Testis (tissue), 3 donors: Measurements from ENCODE around the gene POR. TPM values are rescaled to one million over a fixed set of nuclear protein-coding genes. Genes with fewer than 3 reads are reported as not detected.

Source experiments
- DNase-seq: peaks from one replicate; pipeline ENCODE4 v3.0.0-alpha.2; 2019
- H3K27ac ChIP-seq, 2 donors: fragments of 200-600 bp; sonication (generic); one replicate each; pipeline ENCODE4 v1.5.1; 2019
- H3K27me3 ChIP-seq: fragments of 200-600 bp; sonication (generic); one replicate; pipeline ENCODE4 v1.5.1; 2019
- H3K36me3 ChIP-seq: fragments of 200-600 bp; sonication (generic); one replicate; pipeline ENCODE4 v1.5.1; 2017; ENCODE audit warnings: low read depth; ENCODE audit errors: missing control alignments
- H3K4me1 ChIP-seq: fragments of 200-600 bp; sonication (generic); one replicate; pipeline ENCODE4 v1.5.1; 2019
- H3K4me3 ChIP-seq, 2 donors: fragments of 200-600 bp; sonication (generic); one replicate each; pipeline ENCODE4 v1.5.1; 2017 to 2019
- H3K9me3 ChIP-seq: fragments of 200-600 bp; sonication (generic); one replicate; pipeline ENCODE4 v1.5.1; 2017
- CTCF ChIP-seq, 3 experiments: fragments of 450-650 bp in 2 of 3; fragments of 200-600 bp in 1 of 3; sonication (generic) in 1 of 3; IDR thresholded peaks; one replicate each; pipeline ENCODE4 v1.5.1; 2016 to 2019; ENCODE audit warnings: antibody characterized with exemption in 3 of 3, mild to moderate bottlenecking in 2 of 3, moderate library complexity in 1 of 3
- POLR2A ChIP-seq: fragments of 450-650 bp; IDR thresholded peaks from one replicate; pipeline ENCODE4 v1.6.1; 2017; ENCODE audit warnings: antibody characterized with exemption, mild to moderate bottlenecking, moderate library complexity
- WGBS, 2 donors: methylation state at CpG; one replicate each; pipeline ENCODE4 v1.1.5; 2018; 5-methylcytosine and 5-hydroxymethylcytosine counted together
- intact Hi-C: fragments of 100-400 bp; cut with DNase I; formaldehyde crosslinking; loops from one replicate; pipeline ENCODE4 v1.15.1; 2023; ENCODE audit warnings: low total_unique reads
- polyA plus RNA-seq: library from polyadenylated mRNA; stranded (reverse); fragments of 350-450 nt; fragmentation: Illumina TruSeq; extraction: RNeasy Lipid Tissue Mini Kit (QIAGEN cat#74804); gene quantifications from one replicate; pipeline ENCODE4 v1.2.3, GENCODE V29; 2014; ENCODE audit warnings: low read depth, low replicate concordance; ENCODE audit not compliant: insufficient read depth
- total RNA-seq, 2 donors: library from RNA; depleted of rRNA; stranded (reverse); fragments of >200 nt; gene quantifications; one replicate each; pipeline ENCODE4 v1.2.3, GENCODE V29; 2016

Gene POR
- total and polyA plus RNA-seq, 3 donors from 2014 or later, result 98.5 to 169 (median 122) TPM

- H3K27me3 ChIP-seq, result no peaks in the 10 kb centered on the region
- intact Hi-C loops, result no loop called here
- peaks cover 38% of the 10 kb centered on the region for H3K4me1 ChIP-seq
- H3K4me3 ChIP-seq, result no peak overlapping the region
- peak overlapping the region in 1 of 2 donors; percentile 71 for H3K27ac ChIP-seq
- 88 to 92% methylated on average over 30 of the region's 30 CpGs for WGBS, 2 donors
- H3K9me3 ChIP-seq, result no peaks in the 10 kb centered on the region
- TF ChIP-seq CTCF (IDR thresholded peaks at IDR 0.05) (no peak), POLR2A (no peak)
- no peaks in the 10 kb centered on the region for H3K36me3 ChIP-seq
- DNase-seq, result no peak
These were observed 54.9 kb downstream of the POR start for GRCh38 chr7:75969704-75970498.

- Histone ChIP-seq H3K9me3 (no peaks in the 10 kb centered on the region), H3K36me3 (no peaks in the 10 kb centered on the region), H3K4me1 (peaks cover 28% of the 10 kb centered on the region), H3K4me3 (no peak overlapping the region), H3K27ac (no peak overlapping the region), H3K27me3 (no peaks in the 10 kb centered on the region)
- WGBS, 2 donors, result 83 to 93% methylated on average over 14 of the region's 14 CpGs
- DNase-seq, result no peak
- TF ChIP-seq POLR2A (no peak), CTCF (IDR thresholded peaks at IDR 0.05) (no peak)
- intact Hi-C loops, result no loop called here
These were observed 56.5 kb downstream of the POR start for GRCh38 chr7:75971309-75971960.

GRCh38 chr7:75971961-75972763, 57.2 kb downstream of the POR start:
- 72 to 80% methylated on average over 17 to 19 of the region's 19 CpGs for WGBS, 2 donors
- no peak overlapping the region for H3K27ac ChIP-seq
- H3K4me1 ChIP-seq, result peaks cover 24% of the 10 kb centered on the region
- intact Hi-C loops, result no loop called here
- no peak overlapping the region for H3K4me3 ChIP-seq
- no peaks in the 10 kb centered on the region for H3K27me3 ChIP-seq
- no peaks in the 10 kb centered on the region for H3K9me3 ChIP-seq
- TF ChIP-seq CTCF (IDR thresholded peaks at IDR 0.05) (no peak), POLR2A (no peak)
- no peak for DNase-seq
- no peaks in the 10 kb centered on the region for H3K36me3 ChIP-seq

- peaks cover 17% of the 10 kb centered on the region for H3K4me1 ChIP-seq
- H3K9me3 ChIP-seq, result no peaks in the 10 kb centered on the region
- H3K4me3 ChIP-seq, result no peak overlapping the region
- intact Hi-C loops, result no loop called here
- no peak for TF ChIP-seq CTCF (IDR thresholded peaks at IDR 0.05)
- no peak for TF ChIP-seq POLR2A
- H3K36me3 ChIP-seq, result no peaks in the 10 kb centered on the region
- peak overlapping the region in 1 of 2 donors; percentile 25 for H3K27ac ChIP-seq
- no peaks in the 10 kb centered on the region for H3K27me3 ChIP-seq
- peak; percentile 74 for DNase-seq
- WGBS, 2 donors, result 53 to 63% methylated on average over 8 of the region's 8 CpGs
These were observed 62.8 kb downstream of the POR start for GRCh38 chr7:75977743-75978142.
